MM.1S (cell line): Measurements from ENCODE around the gene NDUFAF5.

ENCODE experiments used
- CTCF ChIP-seq: fragments of 300-600 bp; sonication (generic); IDR thresholded peaks from 2 replicates; pipeline ENCODE4 v1.5.1; 2016; ENCODE audit warnings: antibody characterized with exemption, low read length, mixed read lengths
- EZH2 ChIP-seq: fragments of 300-600 bp; sonication (generic); optimal IDR thresholded peaks from 2 replicates; pipeline ENCODE3; 2017; ENCODE audit warnings: low read depth, mild to moderate bottlenecking, antibody characterized with exemption, low read length, mixed read lengths

DNA sequence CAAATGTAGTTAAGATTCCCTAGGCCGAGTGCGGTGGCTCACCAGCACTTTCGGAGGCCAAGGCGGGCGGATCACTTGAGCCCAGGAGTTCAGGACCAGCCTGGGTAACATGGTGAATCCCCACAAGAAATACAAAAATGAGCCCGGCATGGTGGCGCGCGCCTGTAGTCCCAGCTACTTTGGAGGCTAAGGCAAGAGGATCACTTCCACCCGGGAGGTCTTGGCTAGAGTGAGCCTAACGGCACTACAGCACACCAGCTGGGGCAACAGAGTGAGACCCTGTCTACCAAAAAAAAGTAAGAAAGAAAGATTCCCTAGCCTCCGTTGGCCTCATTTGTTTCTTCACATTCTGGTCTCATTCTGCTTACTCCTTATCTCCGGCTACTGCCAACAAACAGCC, 1.3 kb upstream of the NDUFAF5 start:
- no peak for TF ChIP-seq CTCF
- TF ChIP-seq EZH2: no peak
